ENCODE results near the gene GMNN. TPM values are rescaled to one million over a fixed set of nuclear protein-coding genes. Genes with fewer than 3 reads are reported as not detected.

The GMNN gene
- total and polyA plus RNA-seq, 8 donors, result 2.7 to 142 (median 29.3) TPM; not detected in 1

DNA sequence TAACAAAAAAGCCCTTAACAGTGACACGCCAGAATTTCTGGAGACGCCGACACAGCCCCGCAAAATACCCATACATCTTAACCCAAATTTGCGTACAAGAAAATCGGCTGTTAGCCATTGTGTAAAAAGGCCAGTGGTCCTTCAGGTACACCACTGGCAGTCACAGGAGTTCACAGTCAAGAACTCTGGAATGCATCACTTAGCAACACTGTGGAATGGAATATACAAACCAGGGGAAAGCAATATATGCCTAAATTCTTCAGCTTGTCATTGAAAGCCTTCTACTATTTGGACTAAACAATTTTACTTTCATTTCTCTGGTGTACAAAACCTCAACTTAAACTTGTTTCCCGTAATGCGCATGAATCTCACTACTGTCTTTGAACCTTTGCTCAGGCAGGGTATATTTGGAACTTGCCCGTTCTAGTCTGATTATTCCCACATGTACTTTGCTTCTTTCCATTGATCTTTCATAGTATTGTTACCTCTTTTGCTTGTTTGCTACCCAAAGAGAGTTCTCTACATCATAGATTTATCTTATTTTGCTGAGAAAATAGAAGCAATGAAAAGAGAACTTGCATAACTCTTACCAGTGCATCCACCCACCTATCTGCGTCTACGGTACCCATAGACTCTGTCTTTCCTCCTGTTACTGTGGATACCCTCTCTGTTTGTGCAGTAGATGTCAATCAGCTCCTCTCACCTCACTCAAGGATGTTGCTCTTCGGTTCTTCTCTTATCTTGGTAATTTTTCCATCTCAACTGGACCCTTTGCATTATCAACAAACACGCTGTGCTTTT is 24.2 kb downstream of the GMNN start, which contains the start of gene ARMH2:
Gene ARMH2, minus strand, starts transcription at position 178 of the 801 bp plus-strand sequence. Its CDS starts 60 bp downstream, at position 118.
- H3K4me1 ChIP-seq, result no peaks in the 10 kb centered on the region
- DNase-seq, result no peak
- H3K27ac ChIP-seq, result no peak within 1 kb of the TSS
- 91 to 95% (median 92%) methylated on average over 13 of the region's 13 CpGs for WGBS, 5 donors
- H3K4me3 ChIP-seq, result no peak within 1 kb of the TSS
- TF ChIP-seq, protein P1, sequence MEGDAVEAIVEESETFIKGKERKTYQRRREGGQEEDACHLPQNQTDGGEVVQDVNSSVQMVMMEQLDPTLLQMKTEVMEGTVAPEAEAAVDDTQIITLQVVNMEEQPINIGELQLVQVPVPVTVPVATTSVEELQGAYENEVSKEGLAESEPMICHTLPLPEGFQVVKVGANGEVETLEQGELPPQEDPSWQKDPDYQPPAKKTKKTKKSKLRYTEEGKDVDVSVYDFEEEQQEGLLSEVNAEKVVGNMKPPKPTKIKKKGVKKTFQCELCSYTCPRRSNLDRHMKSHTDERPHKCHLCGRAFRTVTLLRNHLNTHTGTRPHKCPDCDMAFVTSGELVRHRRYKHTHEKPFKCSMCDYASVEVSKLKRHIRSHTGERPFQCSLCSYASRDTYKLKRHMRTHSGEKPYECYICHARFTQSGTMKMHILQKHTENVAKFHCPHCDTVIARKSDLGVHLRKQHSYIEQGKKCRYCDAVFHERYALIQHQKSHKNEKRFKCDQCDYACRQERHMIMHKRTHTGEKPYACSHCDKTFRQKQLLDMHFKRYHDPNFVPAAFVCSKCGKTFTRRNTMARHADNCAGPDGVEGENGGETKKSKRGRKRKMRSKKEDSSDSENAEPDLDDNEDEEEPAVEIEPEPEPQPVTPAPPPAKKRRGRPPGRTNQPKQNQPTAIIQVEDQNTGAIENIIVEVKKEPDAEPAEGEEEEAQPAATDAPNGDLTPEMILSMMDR (IDR thresholded peaks at IDR 0.05), result no peak
- TF ChIP-seq EP300 (IDR thresholded peaks at IDR 0.05) (no peak), POLR2AphosphoS5 (IDR thresholded peaks at IDR 0.05) (no peak)
- H3K9me3 ChIP-seq, result no peaks in the 10 kb centered on the region
- intact Hi-C loops (cut with DNase I; ENCODE audit: low total_unique reads), result no loop called here
- H3K27me3 ChIP-seq, result no peaks in the 10 kb centered on the region
- no peaks in the 10 kb centered on the region for H3K36me3 ChIP-seq

DNA sequence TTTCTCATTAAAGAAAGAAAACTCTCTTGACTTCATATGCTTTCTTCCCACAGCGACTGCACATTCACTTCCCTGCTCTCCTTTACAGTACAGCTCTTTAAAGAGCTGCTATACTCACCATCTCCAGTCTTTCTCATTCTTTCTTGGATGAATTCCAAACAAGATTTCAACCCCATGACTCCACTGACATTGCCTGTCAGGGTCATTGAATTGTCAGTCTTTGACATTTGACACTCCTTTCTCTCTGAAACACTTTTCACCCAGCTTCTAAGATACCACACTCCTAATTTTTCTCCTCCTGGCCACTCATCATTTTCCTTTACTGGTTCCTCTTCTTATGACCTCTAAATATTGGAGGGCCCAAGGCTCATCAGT is 24.8 kb downstream of the GMNN start:
- Histone ChIP-seq H3K4me1 (no peaks in the 10 kb centered on the region), H3K27me3 (no peaks in the 10 kb centered on the region), H3K9me3 (no peaks in the 10 kb centered on the region), H3K27ac (no peak overlapping the region), H3K4me3 (no peak overlapping the region), H3K36me3 (peaks cover 0 to under 1% (median 0%) of the 10 kb centered on the region in 4 donors)
- DNase-seq, result no peak
- TF ChIP-seq, protein P1 (IDR thresholded peaks at IDR 0.05), result no peak
- TF ChIP-seq POLR2AphosphoS5 (IDR thresholded peaks at IDR 0.05) (no peak), EP300 (IDR thresholded peaks at IDR 0.05) (no peak), POLR2A (IDR thresholded peaks at IDR 0.05) (no peak)
- 90 to 97% (median 91%) methylated on average over 1 of the region's 1 CpG for WGBS, 5 donors
- intact Hi-C loops (cut with DNase I; ENCODE audit: low total_unique reads), result no loop called here

DNA sequence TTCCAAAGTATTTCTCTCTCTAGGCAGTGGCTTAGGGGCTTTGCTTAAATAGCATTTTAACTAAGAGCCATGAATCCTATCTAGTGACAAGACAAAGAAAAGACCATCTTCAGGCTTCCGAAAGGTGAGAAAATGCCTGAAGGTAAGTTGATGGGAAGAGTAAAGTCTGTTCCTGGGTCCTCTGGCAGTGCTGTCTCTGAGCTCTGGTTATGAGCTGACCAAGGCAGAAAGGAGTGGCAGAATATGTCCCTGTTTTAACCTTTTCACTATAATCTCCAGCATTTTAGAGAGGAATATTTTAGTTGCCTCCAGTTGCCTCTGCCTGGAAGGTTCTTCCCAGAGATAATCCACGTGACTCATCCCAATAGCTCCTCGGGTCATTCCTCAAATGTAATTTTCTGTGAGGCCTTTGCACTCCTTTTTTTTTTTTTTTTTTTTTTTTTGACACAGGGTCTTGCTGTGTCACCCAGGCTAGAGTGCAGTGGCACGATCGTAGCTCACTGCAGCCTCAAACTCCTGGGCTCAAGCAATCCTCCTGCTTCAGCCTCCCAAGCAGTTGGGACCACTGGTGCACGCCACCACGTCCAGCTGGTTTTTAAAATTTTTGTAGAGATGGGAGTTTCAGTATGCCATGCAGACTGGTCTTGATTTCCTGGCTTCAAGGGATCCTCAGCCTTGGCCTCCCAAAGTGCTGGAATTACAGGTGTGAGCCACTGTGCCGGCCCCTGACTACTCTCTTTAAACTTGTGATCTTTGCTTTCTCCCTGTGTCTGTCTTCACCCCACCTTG is 27.7 kb downstream of the GMNN start:
- WGBS, 5 donors, result 78 to 95% (median 91%) methylated on average over 6 to 8 of the region's 8 CpGs
- H3K27me3 ChIP-seq, result no peaks in the 10 kb centered on the region
- no peak for DNase-seq
- no peaks in the 10 kb centered on the region for H3K9me3 ChIP-seq
- no peaks in the 10 kb centered on the region for H3K4me1 ChIP-seq
- peaks cover 0 to 23% (median 10%) of the 10 kb centered on the region in 4 donors for H3K36me3 ChIP-seq
- intact Hi-C loops (cut with DNase I; ENCODE audit: low total_unique reads), result no loop called here
- no peak for TF ChIP-seq EP300 (IDR thresholded peaks at IDR 0.05)
- TF ChIP-seq POLR2AphosphoS5 (IDR thresholded peaks at IDR 0.05), result no peak
- no peak for TF ChIP-seq POLR2A (IDR thresholded peaks at IDR 0.05)
- TF ChIP-seq, protein P1 (IDR thresholded peaks at IDR 0.05), result no peak
- no peak overlapping the region for H3K4me3 ChIP-seq
- no peak overlapping the region for H3K27ac ChIP-seq

DNA sequence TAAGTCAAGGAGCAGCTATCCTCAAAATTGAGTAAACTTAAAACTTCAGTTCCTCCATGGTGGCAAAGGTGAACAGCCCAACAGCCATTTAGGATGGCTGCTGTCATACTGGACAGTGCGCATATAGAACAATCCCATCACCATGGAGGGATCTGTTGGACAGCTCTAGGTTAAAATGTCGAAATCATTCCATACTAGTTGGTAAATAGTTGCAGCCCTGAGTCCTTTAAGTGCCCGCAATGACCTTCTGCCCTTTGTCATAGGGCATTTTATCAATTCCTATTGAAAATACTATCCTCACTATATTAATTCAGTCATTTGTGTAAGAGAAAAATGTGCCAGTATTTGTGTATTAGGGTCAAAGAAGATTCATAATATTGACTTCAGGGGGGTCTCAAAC is 32.8 kb downstream of the GMNN start:
- no peaks in the 10 kb centered on the region for H3K9me3 ChIP-seq
- no peaks in the 10 kb centered on the region for H3K27me3 ChIP-seq
- intact Hi-C loops (cut with DNase I; ENCODE audit: low total_unique reads), result no loop called here
- WGBS, 5 donors, result 93 to 99% (median 97%) methylated on average over 3 of the region's 3 CpGs
- peaks cover 0 to 44% (median 32%) of the 10 kb centered on the region in 4 donors for H3K36me3 ChIP-seq
- H3K4me1 ChIP-seq, result no peaks in the 10 kb centered on the region
- no peak overlapping the region for H3K27ac ChIP-seq
- TF ChIP-seq EP300 (IDR thresholded peaks at IDR 0.05) (no peak), POLR2A (IDR thresholded peaks at IDR 0.05) (no peak), POLR2AphosphoS5 (IDR thresholded peaks at IDR 0.05) (no peak)
- TF ChIP-seq, protein P1 (IDR thresholded peaks at IDR 0.05), result no peak
- DNase-seq, result no peak
- H3K4me3 ChIP-seq, result no peak overlapping the region

All from stomach (tissue), 9 donors.